IMR-90 (cell line): ENCODE measurements around the gene ASB6.

ENCODE experiments used
- BHLHE40 ChIP-seq: fragments of 150-350 bp; IDR thresholded peaks from 2 replicates; pipeline ENCODE4 v1.6.1; 2016; ENCODE audit warnings: mild to moderate bottlenecking, low read depth, low read length
- CEBPB ChIP-seq: IDR thresholded peaks from 2 replicates; pipeline ENCODE4 v1.6.1; 2012; ENCODE audit warnings: low read depth, low read length, improper control_type of control experiment
- FOS ChIP-seq: fragments of 150-350 bp; IDR thresholded peaks from 2 replicates; pipeline ENCODE4 v1.6.1; 2016; ENCODE audit warnings: low read depth, low read length
- MAFK ChIP-seq: IDR thresholded peaks from 2 replicates; pipeline ENCODE4 v1.6.1; 2012; ENCODE audit warnings: low read depth, low read length, improper control_type of control experiment
- MAZ ChIP-seq: IDR thresholded peaks from 2 replicates; pipeline ENCODE4 v1.6.1; 2012; ENCODE audit warnings: low read depth, mild to moderate bottlenecking, low read length, improper control_type of control experiment, moderate library complexity, borderline replicate concordance
- MXI1 ChIP-seq: IDR thresholded peaks from 2 replicates; pipeline ENCODE4 v1.6.1; 2012; ENCODE audit warnings: low read depth, mild to moderate bottlenecking, low read length, moderate library complexity, borderline replicate concordance
- POLR2A ChIP-seq: IDR thresholded peaks from 2 replicates; pipeline ENCODE4 v1.6.1; 2012; ENCODE audit warnings: mild to moderate bottlenecking, low read depth, low read length
- RAD21 ChIP-seq: IDR thresholded peaks from 2 replicates; pipeline ENCODE4 v1.6.1; 2012; ENCODE audit warnings: low read length, improper control_type of control experiment
- SMC3 ChIP-seq: fragments of 150-350 bp; IDR thresholded peaks from 2 replicates; pipeline ENCODE4 v1.6.1; 2016; ENCODE audit warnings: low read depth, mild to moderate bottlenecking, antibody characterized with exemption, low read length, moderate library complexity
- USF2 ChIP-seq: fragments of 150-350 bp; IDR thresholded peaks from 2 replicates; pipeline ENCODE4 v1.6.1; 2017; ENCODE audit warnings: mild to moderate bottlenecking, antibody characterized with exemption, low read length, low read depth
- TF ChIP-seq, protein P1 (sequence below): conservative IDR thresholded peaks from 2 replicates; pipeline ENCODE4 v1.5.1; 2012; ENCODE audit warnings: mild to moderate bottlenecking, low read depth, low read length, improper control_type of control experiment

- TF ChIP-seq, protein P1, sequence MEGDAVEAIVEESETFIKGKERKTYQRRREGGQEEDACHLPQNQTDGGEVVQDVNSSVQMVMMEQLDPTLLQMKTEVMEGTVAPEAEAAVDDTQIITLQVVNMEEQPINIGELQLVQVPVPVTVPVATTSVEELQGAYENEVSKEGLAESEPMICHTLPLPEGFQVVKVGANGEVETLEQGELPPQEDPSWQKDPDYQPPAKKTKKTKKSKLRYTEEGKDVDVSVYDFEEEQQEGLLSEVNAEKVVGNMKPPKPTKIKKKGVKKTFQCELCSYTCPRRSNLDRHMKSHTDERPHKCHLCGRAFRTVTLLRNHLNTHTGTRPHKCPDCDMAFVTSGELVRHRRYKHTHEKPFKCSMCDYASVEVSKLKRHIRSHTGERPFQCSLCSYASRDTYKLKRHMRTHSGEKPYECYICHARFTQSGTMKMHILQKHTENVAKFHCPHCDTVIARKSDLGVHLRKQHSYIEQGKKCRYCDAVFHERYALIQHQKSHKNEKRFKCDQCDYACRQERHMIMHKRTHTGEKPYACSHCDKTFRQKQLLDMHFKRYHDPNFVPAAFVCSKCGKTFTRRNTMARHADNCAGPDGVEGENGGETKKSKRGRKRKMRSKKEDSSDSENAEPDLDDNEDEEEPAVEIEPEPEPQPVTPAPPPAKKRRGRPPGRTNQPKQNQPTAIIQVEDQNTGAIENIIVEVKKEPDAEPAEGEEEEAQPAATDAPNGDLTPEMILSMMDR, result no peak
- TF ChIP-seq MXI1 (no peak), POLR2A (no peak), MAZ (no peak), SMC3 (no peak), USF2 (no peak), FOS (no peak), CEBPB (no peak), RAD21 (no peak), MAFK (no peak), BHLHE40 (no peak)
These were observed 12.0 kb upstream of the ASB6 start for GRCh38 chr9:129653823-129654553.
